GM23248 (cell line): ENCODE data around the gene MLXIPL.

ENCODE experiments used
- EZH2 ChIP-seq: fragments of 200-600 bp; sonication (generic); IDR thresholded peaks from 2 replicates; pipeline ENCODE4 v1.6.1; 2018; ENCODE audit warnings: antibody characterized with exemption, mild to moderate bottlenecking; ENCODE audit not compliant: insufficient read depth, poor library complexity, severe bottlenecking
- EZH2phosphoT487 ChIP-seq: fragments of 200-600 bp; sonication (generic); IDR thresholded peaks from 2 replicates; pipeline ENCODE4 v1.6.1; 2018; ENCODE audit warnings: antibody characterized with exemption, moderate library complexity, mild to moderate bottlenecking, low read depth; ENCODE audit not compliant: insufficient read depth

- TF ChIP-seq EZH2 (no peak), EZH2phosphoT487 (no peak)
Observed at GRCh38 chr7:73626814-73627213, 2.5 kb upstream of the MLXIPL start.
